Dendritic cell treated with granulocyte-macrophage colony-stimulating factor and Interleukin-4, amounts not matched to agents 40 ng/mL and 50 ng/mL, for 4 days (primary cell): ENCODE data around the gene ARL10.

Source experiments
- H3K27ac Mint-ChIP-seq: one replicate; pipeline ENCODE4 v1.8.0; 2022; ENCODE audit warnings: mild to moderate bottlenecking, mixed read lengths
- H3K27me3 Mint-ChIP-seq: one replicate; pipeline ENCODE4 v1.8.0; 2022; ENCODE audit warnings: mild to moderate bottlenecking, mixed read lengths
- H3K36me3 Mint-ChIP-seq: one replicate; pipeline ENCODE4 v1.8.0; 2022; ENCODE audit warnings: low read depth, mixed read lengths
- H3K4me1 Mint-ChIP-seq: one replicate; pipeline ENCODE4 v1.8.0; 2022; ENCODE audit warnings: low read depth, mixed read lengths
- H3K4me3 Mint-ChIP-seq: one replicate; pipeline ENCODE4 v1.8.0; 2022; ENCODE audit warnings: mild to moderate bottlenecking, moderate library complexity, mixed read lengths
- H3K9me3 Mint-ChIP-seq: one replicate; pipeline ENCODE4 v1.8.0; 2022; ENCODE audit warnings: mixed read lengths
- intact Hi-C: fragments of 100-400 bp; cut with micrococcal nuclease; formaldehyde crosslinking; loops from one replicate; pipeline ENCODE4 v1.15.0; 2022

Gene ARL10

GRCh38 chr5:176388444-176389134 lies 23.3 kb downstream of the ARL10 start, which contains the start of the genes HIGD2A and NOP16:
TSS of gene HIGD2A (plus strand) at chr5:176388751. CDS start at chr5:176388820, 69 bp downstream.
TSS of gene NOP16 (minus strand) at chr5:176388598. CDS start at chr5:176388539, 59 bp downstream.
- Mint-ChIP-seq H3K4me1 (peaks cover 77% of the 10 kb centered on the region), H3K27ac (peak within 1 kb of the TSS; percentile 100), H3K36me3 (peaks cover 90% of the 10 kb centered on the region), H3K27me3 (no peaks in the 10 kb centered on the region), H3K9me3 (no peaks in the 10 kb centered on the region), H3K4me3 (peak within 1 kb of the TSS; percentile 100)
- intact Hi-C loops, result loop anchor here (1.0 to 10.0 kb wide), 5 partner anchors 23 to 146 kb away; partner anchors contain the start of genes ARL10, CLTB, FAF2 and KIAA1191

GRCh38 chr5:176389135-176390123 lies 24.1 kb downstream of the ARL10 start:
- H3K27ac Mint-ChIP-seq, result peak overlapping the region; percentile 100
- H3K36me3 Mint-ChIP-seq, result peaks cover 90% of the 10 kb centered on the region
- peaks cover 72% of the 10 kb centered on the region for H3K4me1 Mint-ChIP-seq
- H3K9me3 Mint-ChIP-seq, result no peaks in the 10 kb centered on the region
- peak overlapping the region; percentile 100 for H3K4me3 Mint-ChIP-seq
- H3K27me3 Mint-ChIP-seq, result no peaks in the 10 kb centered on the region
- intact Hi-C loops, result loop anchor here (1.0 to 10.0 kb wide), 3 partner anchors 27 to 145 kb away; partner anchors contain the start of genes CLTB, FAF2 and RNF44

- H3K4me3 Mint-ChIP-seq, result peak overlapping the region; percentile 64
- intact Hi-C loops, result no loop called here
- H3K36me3 Mint-ChIP-seq, result peaks cover 92% of the 10 kb centered on the region
- H3K4me1 Mint-ChIP-seq, result peaks cover 58% of the 10 kb centered on the region
- peak overlapping the region; percentile 100 for H3K27ac Mint-ChIP-seq
- H3K9me3 Mint-ChIP-seq, result no peaks in the 10 kb centered on the region
- no peaks in the 10 kb centered on the region for H3K27me3 Mint-ChIP-seq
Measured at GRCh38 chr5:176391479-176391878, 26.2 kb downstream of the ARL10 start.

- Mint-ChIP-seq H3K4me1 (peaks cover 58% of the 10 kb centered on the region), H3K36me3 (peaks cover 92% of the 10 kb centered on the region), H3K27ac (peak overlapping the region; percentile 100), H3K4me3 (peak overlapping the region; percentile 64), H3K9me3 (no peaks in the 10 kb centered on the region), H3K27me3 (no peaks in the 10 kb centered on the region)
- intact Hi-C loops, result no loop called here
Measured at GRCh38 chr5:176391999-176392398, 26.7 kb downstream of the ARL10 start.

- peaks cover 93% of the 10 kb centered on the region for H3K36me3 Mint-ChIP-seq
Measured at GRCh38 chr5:176392526-176392925, 27.2 kb downstream of the ARL10 start.

GRCh38 chr5:176394096-176394495 lies 28.8 kb downstream of the ARL10 start:
- Mint-ChIP-seq H3K9me3 (no peaks in the 10 kb centered on the region), H3K4me3 (no peak overlapping the region), H3K27me3 (no peaks in the 10 kb centered on the region), H3K36me3 (peaks cover 91% of the 10 kb centered on the region), H3K4me1 (peaks cover 53% of the 10 kb centered on the region), H3K27ac (no peak overlapping the region)
- intact Hi-C loops, result no loop called here

More at GRCh38 chr5:176392526-176392925, 27.2 kb downstream of the ARL10 start:
- no peaks in the 10 kb centered on the region for H3K27me3 Mint-ChIP-seq
- peak overlapping the region; percentile 64 for H3K4me3 Mint-ChIP-seq
- peaks cover 55% of the 10 kb centered on the region for H3K4me1 Mint-ChIP-seq
- intact Hi-C loops, result no loop called here
- peak overlapping the region; percentile 100 for H3K27ac Mint-ChIP-seq
- no peaks in the 10 kb centered on the region for H3K9me3 Mint-ChIP-seq

GRCh38 chr5:176394881-176395675 lies 29.8 kb downstream of the ARL10 start:
- no peaks in the 10 kb centered on the region for H3K9me3 Mint-ChIP-seq
- peaks cover 90% of the 10 kb centered on the region for H3K36me3 Mint-ChIP-seq
- H3K27me3 Mint-ChIP-seq, result no peaks in the 10 kb centered on the region
- peaks cover 53% of the 10 kb centered on the region for H3K4me1 Mint-ChIP-seq
- no peak overlapping the region for H3K4me3 Mint-ChIP-seq
- intact Hi-C loops, result no loop called here
- no peak overlapping the region for H3K27ac Mint-ChIP-seq

GRCh38 chr5:176396330-176396729 lies 31.0 kb downstream of the ARL10 start:
- intact Hi-C loops, result no loop called here
- Mint-ChIP-seq H3K4me3 (no peak overlapping the region), H3K27me3 (no peaks in the 10 kb centered on the region), H3K36me3 (peaks cover 90% of the 10 kb centered on the region), H3K27ac (peak overlapping the region; percentile 2), H3K4me1 (peaks cover 44% of the 10 kb centered on the region), H3K9me3 (no peaks in the 10 kb centered on the region)

- H3K36me3 Mint-ChIP-seq, result peaks cover 82% of the 10 kb centered on the region
- no peaks in the 10 kb centered on the region for H3K27me3 Mint-ChIP-seq
- no peak overlapping the region for H3K4me3 Mint-ChIP-seq
- H3K9me3 Mint-ChIP-seq, result no peaks in the 10 kb centered on the region
- no peak overlapping the region for H3K27ac Mint-ChIP-seq
- intact Hi-C loops, result no loop called here
- H3K4me1 Mint-ChIP-seq, result peaks cover 35% of the 10 kb centered on the region
Measured at GRCh38 chr5:176397736-176398420, 32.6 kb downstream of the ARL10 start.

- H3K36me3 Mint-ChIP-seq, result peaks cover 80% of the 10 kb centered on the region
- H3K9me3 Mint-ChIP-seq, result no peaks in the 10 kb centered on the region
- no peak overlapping the region for H3K27ac Mint-ChIP-seq
- H3K4me1 Mint-ChIP-seq, result peaks cover 26% of the 10 kb centered on the region
- no peak overlapping the region for H3K4me3 Mint-ChIP-seq
- intact Hi-C loops, result no loop called here
- H3K27me3 Mint-ChIP-seq, result no peaks in the 10 kb centered on the region
Measured at GRCh38 chr5:176400382-176401156, 35.3 kb downstream of the ARL10 start.

GRCh38 chr5:176401281-176402205 lies 36.3 kb downstream of the ARL10 start:
- H3K9me3 Mint-ChIP-seq, result no peaks in the 10 kb centered on the region
- H3K27ac Mint-ChIP-seq, result no peak overlapping the region
- H3K27me3 Mint-ChIP-seq, result no peaks in the 10 kb centered on the region
- intact Hi-C loops, result no loop called here
- H3K4me1 Mint-ChIP-seq, result peaks cover 25% of the 10 kb centered on the region
- peaks cover 80% of the 10 kb centered on the region for H3K36me3 Mint-ChIP-seq
- no peak overlapping the region for H3K4me3 Mint-ChIP-seq
